ENCODE data around the gene ATXN10.

- TF ChIP-seq REST (IDR thresholded peaks at IDR 0.05; ENCODE audit: unreplicated experiment) (no peak), CTCF (conservative IDR thresholded peaks at IDR 0.05; ENCODE audit: low read depth in 2 of 2) (no peak), EZH2 (IDR thresholded peaks at IDR 0.05; ENCODE audit: low read depth, unreplicated experiment) (no peak), POLR2AphosphoS5 (IDR thresholded peaks at IDR 0.05; ENCODE audit: low read depth) (no peak), EZH2phosphoT487 (IDR thresholded peaks at IDR 0.05; ENCODE audit: unreplicated experiment) (no peak), JUNB (IDR thresholded peaks at IDR 0.05; ENCODE audit: unreplicated experiment) (no peak), CREB1 (CRISPR knock-in tag; IDR thresholded peaks at IDR 0.05; ENCODE audit: low read depth) (no peak), ZNF462 (CRISPR knock-in tag; IDR thresholded peaks at IDR 0.05) (no peak)
Observed at GRCh38 chr22:45631140-45631840, 40.3 kb upstream of the ATXN10 start.

All from GM23338 (cell line).